K562 (cell line): ENCODE measurements around the gene UPF2. TPM values are rescaled to one million over a fixed set of nuclear protein-coding genes. Genes with fewer than 3 reads are reported as not detected.

ENCODE experiments used
- BHLHE40 ChIP-seq: IDR thresholded peaks from 2 replicates; pipeline ENCODE4 v1.6.1; 2011; ENCODE audit warnings: low read length, improper control_type of control experiment
- CREB1 ChIP-seq, 2 experiments: sonication (generic) in 1 of 2; formaldehyde crosslinking in 1 of 2; IDR thresholded peaks; 2 replicates each; pipeline versions ENCODE4 v1.6.1 to v1.8.0; 2012 to 2022; ENCODE audit warnings: inconsistent platforms in 1 of 2, mild to moderate bottlenecking in 1 of 2, missing genetic modification reagents in 1 of 2, moderate library complexity in 1 of 2
- CTBP1 ChIP-seq: fragments of 450-650 bp; IDR thresholded peaks from 2 replicates; pipeline ENCODE4 v1.6.1; 2016; ENCODE audit warnings: borderline replicate concordance
- E2F8 ChIP-seq: fragments of 450-650 bp; IDR thresholded peaks from 2 replicates; pipeline ENCODE4 v1.7.1; 2018; ENCODE audit warnings: mild to moderate bottlenecking, low read depth; ENCODE audit not compliant: partially characterized antibody
- ESRRB ChIP-seq: fragments of 250-450 bp; sonication (Bioruptor Pico); IDR thresholded peaks from 2 replicates; pipeline ENCODE4 v1.5.0; 2020; ENCODE audit warnings: mild to moderate bottlenecking, moderate library complexity, borderline replicate concordance
- MBD2 ChIP-seq: sonication (generic); IDR thresholded peaks from 2 replicates; pipeline ENCODE4 v1.6.1; 2016; ENCODE audit warnings: low read depth, borderline replicate concordance
- PHB2 ChIP-seq: fragments of 450-650 bp; IDR thresholded peaks from 2 replicates; pipeline ENCODE4 v1.6.1; 2017; ENCODE audit warnings: low read depth
- POLR2A ChIP-seq: fragments of 450-650 bp; conservative IDR thresholded peaks from 2 replicates; pipeline ENCODE4 v1.6.1; 2016
- RAD21 ChIP-seq, 2 experiments: fragments of 250-450 bp in 1 of 2; fragments of 450-650 bp in 1 of 2; sonication (Bioruptor Pico) in 1 of 2; formaldehyde crosslinking in 1 of 2; IDR thresholded peaks in 1 of 2; conservative IDR thresholded peaks in 1 of 2; 2 replicates each; pipeline versions ENCODE4 v1.4.0 to v1.8.0; 2020 to 2022; ENCODE audit warnings: mild to moderate bottlenecking in 2 of 2, moderate library complexity in 1 of 2
- RBFOX2 ChIP-seq: fragments of 200-400 bp; formaldehyde crosslinking; IDR thresholded peaks from 2 replicates; pipeline ENCODE4 v1.6.1; 2017; ENCODE audit warnings: low read depth, mild to moderate bottlenecking, low read length, moderate library complexity
- SIRT6 ChIP-seq: IDR thresholded peaks from one replicate; pipeline ENCODE4 v1.6.1; 2012; ENCODE audit warnings: low read depth, mild to moderate bottlenecking, control low read depth, inconsistent platforms, low read length, moderate library complexity
- SREBF2 ChIP-seq: sonication (generic); formaldehyde crosslinking; IDR thresholded peaks from 2 replicates; pipeline ENCODE4 v1.4.0; 2020; ENCODE audit warnings: mild to moderate bottlenecking, missing genetic modification reagents
- STAG1 ChIP-seq: sonication (generic); formaldehyde crosslinking; IDR thresholded peaks from 2 replicates; pipeline ENCODE4 v1.5.0; 2020; ENCODE audit warnings: missing genetic modification reagents, borderline replicate concordance
- WHSC1 ChIP-seq: IDR thresholded peaks from one replicate; pipeline ENCODE4 v1.6.1; 2012; ENCODE audit warnings: low read length, control low read depth, inconsistent platforms
- ZBTB17 ChIP-seq: fragments of 450-650 bp; formaldehyde crosslinking; IDR thresholded peaks from 2 replicates; pipeline ENCODE4 v1.4.0; 2020; ENCODE audit warnings: mild to moderate bottlenecking
- ZNF146 ChIP-seq: IDR thresholded peaks from one replicate; pipeline ENCODE4 v1.6.1; 2018; ENCODE audit warnings: missing compliant biosample characterization; ENCODE audit not compliant: unreplicated experiment
- ZNF354B ChIP-seq: fragments of 250-450 bp; sonication (Bioruptor Pico); IDR thresholded peaks from 2 replicates; pipeline ENCODE4 v1.4.0; 2020
- ZNF75A ChIP-seq: fragments of 450-650 bp; formaldehyde crosslinking; IDR thresholded peaks from 2 replicates; pipeline ENCODE4 v1.4.0; 2020; ENCODE audit warnings: mild to moderate bottlenecking
- polyA plus RNA-seq, 8 experiments: library from polyadenylated mRNA; depleted of rRNA in 4 of 8; stranded (reverse) in 5 of 8; unstranded in 3 of 8; fragments of >200 nt; fragmentation: Nextera tagmentation in 2 of 8; fragmentation: Illumina TruSeq in 1 of 8; extraction: Ambion mirVana in 2 of 8; extraction: Trizol in 1 of 8; gene quantifications; 2 replicates each; pipeline versions ENCODE4 v1.2.1 to v1.2.3, GENCODE V29; 2011 to 2014; ENCODE audit warnings: inconsistent platforms in 1 of 8, missing spikeins in 1 of 8
- total RNA-seq, 7 experiments: library from RNA; depleted of rRNA in 6 of 7; stranded (reverse); fragments of >200 nt in 6 of 7; fragmentation: Illumina TruSeq in 2 of 7; extraction: Trizol in 2 of 7; gene quantifications; 2 replicates each; pipeline versions ENCODE4 v1.2.1 to v1.2.3, GENCODE V29; 2011 to 2021; ENCODE audit warnings: low replicate concordance in 1 of 7
- TF ChIP-seq, protein P1 (sequence below): sonication (generic); formaldehyde crosslinking; IDR thresholded peaks from 2 replicates; pipeline ENCODE4 v1.8.0; 2023; ENCODE audit warnings: mild to moderate bottlenecking, missing genetic modification reagents
- TF ChIP-seq, protein P2 (sequence below): fragments of 250-450 bp; sonication (Bioruptor Pico); IDR thresholded peaks from 2 replicates; pipeline ENCODE4 v1.8.0; 2021; ENCODE audit warnings: moderate library complexity, mild to moderate bottlenecking, inconsistent platforms

Gene UPF2
- total and polyA plus RNA-seq, 9 of the 15 experiments (the other 6 are each of a cell fraction or from before 2014, with no cell fraction given), result 13.9 to 37.7 (median 23.7) TPM

GRCh38 chr10:11898372-11899066 lies 144.1 kb downstream of the UPF2 start (continued):
- TF ChIP-seq E2F8 (no peak), ZNF146 (CRISPR knock-in tag) (no peak), BHLHE40 (peak; percentile 66), RBFOX2 (peak; percentile 92), WHSC1 (no peak), ZNF354B (CRISPR knock-in tag) (no peak), CREB1 (IDR thresholded peaks at IDR 0.05) (peak; percentile 56; the same call in 1 of the 2 replicates), CREB1 (CRISPR knock-in tag; IDR thresholded peaks at IDR 0.05) (no peak), SIRT6 (no peak), PHB2 (no peak; the same call in 1 of the 2 replicates), RAD21 (CRISPR knock-in tag; conservative IDR thresholded peaks at IDR 0.05 in 1 of 2, IDR thresholded peaks at IDR 0.05 in 1 of 2) (no peak), CTBP1 (peak; percentile 95), MBD2 (peak; percentile 58; the same call in 1 of the 2 replicates), POLR2A (peak; percentile 96), ZBTB17 (CRISPR knock-in tag) (peak; percentile 28; the same call in 1 of the 2 replicates), ESRRB (no peak), STAG1 (CRISPR knock-in tag) (no peak), ZNF75A (CRISPR knock-in tag) (0 out of 2 replicates have a peak, but pooled peaks have one; percentile 4), SREBF2 (no peak)
- TF ChIP-seq, protein P1, sequence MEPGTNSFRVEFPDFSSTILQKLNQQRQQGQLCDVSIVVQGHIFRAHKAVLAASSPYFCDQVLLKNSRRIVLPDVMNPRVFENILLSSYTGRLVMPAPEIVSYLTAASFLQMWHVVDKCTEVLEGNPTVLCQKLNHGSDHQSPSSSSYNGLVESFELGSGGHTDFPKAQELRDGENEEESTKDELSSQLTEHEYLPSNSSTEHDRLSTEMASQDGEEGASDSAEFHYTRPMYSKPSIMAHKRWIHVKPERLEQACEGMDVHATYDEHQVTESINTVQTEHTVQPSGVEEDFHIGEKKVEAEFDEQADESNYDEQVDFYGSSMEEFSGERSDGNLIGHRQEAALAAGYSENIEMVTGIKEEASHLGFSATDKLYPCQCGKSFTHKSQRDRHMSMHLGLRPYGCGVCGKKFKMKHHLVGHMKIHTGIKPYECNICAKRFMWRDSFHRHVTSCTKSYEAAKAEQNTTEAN (CRISPR knock-in tag), result no peak
- TF ChIP-seq, protein P2, sequence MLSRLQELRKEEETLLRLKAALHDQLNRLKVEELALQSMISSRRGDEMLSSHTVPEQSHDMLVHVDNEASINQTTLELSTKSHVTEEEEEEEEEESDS (CRISPR knock-in tag), result no peak
